Measurements from ENCODE around the gene PHF24. TPM values are rescaled to one million over a fixed set of nuclear protein-coding genes. Genes with fewer than 3 reads are reported as not detected.

The PHF24 gene
- total and polyA plus RNA-seq, 2 of the 13 experiments (the other 11 are each of a cell fraction or from before 2014, with no cell fraction given) = 0.05 TPM; not detected in 1

DNA sequence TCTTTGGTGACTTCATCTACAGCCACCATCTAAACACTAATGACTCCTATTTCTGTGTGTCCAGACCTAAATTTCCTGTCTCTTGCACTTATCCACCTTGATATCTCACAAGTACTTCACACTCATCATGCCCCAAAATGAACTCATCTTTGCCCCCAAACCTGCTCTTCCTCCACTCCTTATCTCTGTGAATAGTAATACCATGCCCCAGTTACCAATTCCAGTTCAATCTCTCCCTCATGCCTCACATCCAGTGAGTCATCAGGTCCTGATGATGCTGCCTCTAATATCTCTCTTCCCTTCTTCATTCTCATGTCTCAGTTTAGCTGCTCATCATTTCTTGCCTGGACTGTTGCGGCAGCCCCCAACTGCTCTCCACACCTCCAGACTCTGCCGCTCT, 16.6 kb downstream of the PHF24 start:
- FAIRE-seq = no peak
- H3K9ac ChIP-seq (ENCODE audit: insufficient read depth, low read depth, low read length) = no peak overlapping the region

GRCh38 chr9:34976441-34976840, 18.4 kb downstream of the PHF24 start:
- no peak for FAIRE-seq
- Histone ChIP-seq H3K9ac (ENCODE audit: insufficient read depth, low read depth, low read length) (no peak overlapping the region), H2AFZ (ENCODE audit: low read length) (no peak overlapping the region), H3K27ac (ENCODE audit: extremely low read length, insufficient read depth, low read length) (no peak overlapping the region), H3K4me3 (replicated peaks in 1 of 3; ENCODE audit: insufficient read depth in 1 of 3, low read depth in 2 of 3, low read length in 3 of 3) (no peak overlapping the region), H3K36me3 (replicated peaks in 1 of 2; ENCODE audit: control insufficient read depth in 1 of 2, insufficient read depth in 2 of 2, low read length in 2 of 2) (no peaks in the 10 kb centered on the region), H3K27me3 (ENCODE audit: control insufficient read depth in 1 of 2, insufficient read depth in 2 of 2, low read length in 2 of 2) (peaks cover 0 to 52% of the 10 kb centered on the region in 2 experiments; a peak in 4 of 5 replicates), H3K79me2 (ENCODE audit: insufficient read depth, low read length) (no peaks in the 10 kb centered on the region), H4K20me1 (ENCODE audit: insufficient read depth, low read length) (no peaks in the 10 kb centered on the region), H3K4me2 (ENCODE audit: low read depth, low read length) (no peak overlapping the region), H3K4me1 (ENCODE audit: insufficient read depth, low read length) (no peaks in the 10 kb centered on the region), H3K9me3 (ENCODE audit: low read length) (no peaks in the 10 kb centered on the region)
- TF ChIP-seq SAP130 (CRISPR knock-in tag; IDR thresholded peaks at IDR 0.05; ENCODE audit: low read depth) (no peak), SNAPC2 (CRISPR knock-in tag; IDR thresholded peaks at IDR 0.05) (no peak), ZNF772 (CRISPR knock-in tag; IDR thresholded peaks at IDR 0.05) (no peak), KAT7 (CRISPR knock-in tag; IDR thresholded peaks at IDR 0.05; ENCODE audit: borderline replicate concordance) (no peak), BRCA1 (CRISPR knock-in tag; IDR thresholded peaks at IDR 0.05) (no peak), AHR (CRISPR knock-in tag; IDR thresholded peaks at IDR 0.05) (no peak), DMAP1 (CRISPR knock-in tag; IDR thresholded peaks at IDR 0.05) (no peak)
- intact Hi-C loops (cut with micrococcal nuclease; ENCODE audit: unreplicated experiment) (no loop called here), in situ Hi-C loops (cut with HindIII; ENCODE audit: extremely low pct_ligation_motif_present, low pct_unique_long_range_greater_than_20kb) (no loop called here)
- POLR2A ChIA-PET = no interaction called here
- WGBS (ENCODE audit: low lambda C conversion rate) = 0% methylated on average over 3 of the region's 11 CpGs
- CTCF ChIA-PET (ENCODE audit: low intra/inter-chr PET ratio, low total read pairs) = no interaction called here
- BruUV-seq (replicated peaks) = no TSS peak
- no peak for DNase-seq (ENCODE audit: low spot score)
- no peak for ATAC-seq

More for the DNA sequence above, 16.6 kb downstream of the PHF24 start:
- ATAC-seq (no peak), DNase-seq (ENCODE audit: low spot score) (no peak)
- Histone ChIP-seq H3K36me3 (replicated peaks in 1 of 2; ENCODE audit: control insufficient read depth in 1 of 2, insufficient read depth in 2 of 2, low read length in 2 of 2) (no peaks in the 10 kb centered on the region), H3K27me3 (ENCODE audit: control insufficient read depth in 1 of 2, insufficient read depth in 2 of 2, low read length in 2 of 2) (peaks cover 0 to 35% of the 10 kb centered on the region in 2 experiments; a peak in 4 of 5 replicates), H3K4me1 (ENCODE audit: insufficient read depth, low read length) (no peaks in the 10 kb centered on the region), H3K4me2 (ENCODE audit: low read depth, low read length) (no peak overlapping the region), H3K4me3 (replicated peaks in 1 of 3; ENCODE audit: insufficient read depth in 1 of 3, low read depth in 2 of 3, low read length in 3 of 3) (no peak overlapping the region), H3K79me2 (ENCODE audit: insufficient read depth, low read length) (no peaks in the 10 kb centered on the region), H2AFZ (ENCODE audit: low read length) (no peak overlapping the region), H3K9me3 (ENCODE audit: low read length) (no peaks in the 10 kb centered on the region), H4K20me1 (ENCODE audit: insufficient read depth, low read length) (no peaks in the 10 kb centered on the region), H3K27ac (ENCODE audit: extremely low read length, insufficient read depth, low read length) (no peak overlapping the region)
- CTCF ChIA-PET (ENCODE audit: low intra/inter-chr PET ratio, low total read pairs) = no interaction called here
- TF ChIP-seq STAG1 (CRISPR knock-in tag; IDR thresholded peaks at IDR 0.05) (no peak), CREB1 (IDR thresholded peaks at IDR 0.05) (peak; percentile 21; the same call in 1 of the 2 replicates), CREB1 (CRISPR knock-in tag; IDR thresholded peaks at IDR 0.05) (no peak)
- POLR2A ChIA-PET = no interaction called here
- intact Hi-C loops (cut with micrococcal nuclease; ENCODE audit: unreplicated experiment) (no loop called here), in situ Hi-C loops (cut with HindIII; ENCODE audit: extremely low pct_ligation_motif_present, low pct_unique_long_range_greater_than_20kb) (no loop called here)
- 96% methylated on average over 2 of the region's 2 CpGs for WGBS (ENCODE audit: low lambda C conversion rate)
- BruUV-seq (replicated peaks) = no TSS peak
